Measurements from ENCODE around the gene ZNF273. TPM values are rescaled to one million over a fixed set of nuclear protein-coding genes. Genes with fewer than 3 reads are reported as not detected.
A peak's percentile ranks its signal among the peaks of the same experiment; 100 is the strongest.

The ZNF273 gene
- total RNA-seq, 1 experiment from 2014 or later = 17.9 TPM

- Mint-ChIP-seq H3K27ac (no peak overlapping the region), H3K4me1 (no peaks in the 10 kb centered on the region), H3K4me3 (no peak overlapping the region), H3K27me3 (ENCODE audit: low read depth) (peaks cover 43% of the 10 kb centered on the region), H3K36me3 (ENCODE audit: insufficient read depth in 1 of 3, low read depth in 3 of 3) (peaks cover 2 to 10% (median 4%) of the 10 kb centered on the region in 3 experiments; a peak in 4 of 7 replicates), H3K9me3 (peaks cover 85 to 89% of the 10 kb centered on the region in 2 experiments)
- no peaks in the 10 kb centered on the region for H4K20me1 ChIP-seq (ENCODE audit: control insufficient read depth, insufficient read depth, insufficient read length)
- H4K8ac ChIP-seq (replicated peaks; ENCODE audit: insufficient read length, low read depth, low read length) = no peak overlapping the region
- no peak overlapping the region for H2BK5ac ChIP-seq (ENCODE audit: insufficient read length, low read length)
- no peak overlapping the region for H3K4ac ChIP-seq (ENCODE audit: low read depth, low read length)
- DNase-seq = peak; percentile 14
- H3T11ph ChIP-seq (ENCODE audit: low read length) = no peak overlapping the region
- no peak overlapping the region for H2BK20ac ChIP-seq (ENCODE audit: low read depth, low read length, poor library complexity, severe bottlenecking)
- no peak overlapping the region for H3K56ac ChIP-seq (ENCODE audit: insufficient read length, low read depth, low read length)
- no peaks in the 10 kb centered on the region for H3K23me2 ChIP-seq (ENCODE audit: insufficient read length, low read depth, low read length, poor library complexity, severe bottlenecking)
- TF ChIP-seq CTCF (conservative IDR thresholded peaks at IDR 0.05) = no peak
- H3K79me1 ChIP-seq (ENCODE audit: insufficient read depth, low read depth, low read length, poor library complexity, severe bottlenecking) = no peaks in the 10 kb centered on the region
- no peaks in the 10 kb centered on the region for H3K79me2 ChIP-seq (ENCODE audit: insufficient read depth, low read length)
- H2AFZ ChIP-seq (ENCODE audit: low read length) = no peak overlapping the region
- no peak overlapping the region for H3K4me2 ChIP-seq (ENCODE audit: insufficient read depth, insufficient read length, low read length)
- WGBS (ENCODE audit: extremely low coverage, insufficient read length, low lambda C conversion rate) = no CpG with 5 or more reads among the region's 8 CpGs
- H3K9ac ChIP-seq (ENCODE audit: extremely low read depth, insufficient read length, low read length) = no peak overlapping the region
- no peak overlapping the region for H4K5ac ChIP-seq (ENCODE audit: insufficient read length, low read depth, low read length)
- H3K4me1 ChIP-seq (ENCODE audit: insufficient read depth, low read length) = no peaks in the 10 kb centered on the region
- H3K27ac ChIP-seq (ENCODE audit: insufficient read length, low read depth, low read length) = no peak overlapping the region
- no peak overlapping the region for H3K18ac ChIP-seq (ENCODE audit: insufficient read length, low read depth, low read length)
- no peak overlapping the region for H2AK5ac ChIP-seq (ENCODE audit: insufficient read length, low read length)
- no peak overlapping the region for H2BK12ac ChIP-seq (ENCODE audit: insufficient read length, low read depth, low read length)
- H3K9me3 ChIP-seq (ENCODE audit: control insufficient read depth, low read depth, low read length) = no peaks in the 10 kb centered on the region
- H2BK15ac ChIP-seq (ENCODE audit: low read depth, low read length) = no peak overlapping the region
- no peak overlapping the region for H3K23ac ChIP-seq (ENCODE audit: insufficient read length, low read depth, low read length)
- no peak overlapping the region for H4K91ac ChIP-seq (ENCODE audit: insufficient read length, low read depth, low read length)
- H2BK120ac ChIP-seq (ENCODE audit: low read depth, low read length, poor library complexity, severe bottlenecking) = no peak overlapping the region
- no peak overlapping the region for H3K14ac ChIP-seq (ENCODE audit: insufficient read depth, low read length)
- no peaks in the 10 kb centered on the region; the same call in 1 of the 2 replicates for H3K27me3 ChIP-seq (ENCODE audit: insufficient read depth, low read length)
Measured at GRCh38 chr7:64871761-64872160, 31.3 kb upstream of the ZNF273 start.
